Measurements from ENCODE around the gene ATP5PB. TPM values are rescaled to one million over a fixed set of nuclear protein-coding genes. Genes with fewer than 3 reads are reported as not detected.

ATP5PB gene
- total and polyA plus RNA-seq, 2 donors, result 303 to 342 TPM

- no peak for DNase-seq (ENCODE audit: extremely low spot score)
- Histone ChIP-seq H3K4me3 (ENCODE audit: low read depth, low read length) (no peak overlapping the region), H3K27ac (ENCODE audit: low read depth) (no peak overlapping the region), H3K4me1 (ENCODE audit: insufficient read depth) (no peaks in the 10 kb centered on the region), H3K36me3 (ENCODE audit: insufficient read depth) (no peaks in the 10 kb centered on the region)
- 89% methylated on average over 4 of the region's 4 CpGs for WGBS
Observed at GRCh38 chr1:111490220-111490619, 41.0 kb downstream of the ATP5PB start.

DNA sequence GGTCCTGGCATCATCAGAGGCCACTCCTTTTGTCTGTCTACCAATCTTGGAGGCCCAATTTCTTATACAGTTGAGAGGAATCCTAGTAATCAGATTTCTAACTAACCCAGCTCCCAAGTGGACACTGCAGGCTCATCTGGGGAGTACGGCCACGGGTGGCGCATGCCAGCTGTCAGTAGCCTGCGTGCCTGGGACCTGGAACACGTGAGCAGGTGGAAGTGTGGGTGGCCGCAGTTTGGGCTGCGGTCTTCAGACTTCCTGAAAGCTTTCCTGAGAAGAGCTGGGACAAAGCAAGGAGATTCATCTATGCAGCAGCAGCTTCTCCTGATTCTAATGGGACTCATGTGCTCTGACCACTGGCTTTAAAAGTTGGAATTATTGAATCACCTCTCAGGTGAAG lies 41.8 kb downstream of the ATP5PB start:
- no peak for DNase-seq (ENCODE audit: extremely low spot score)
- H3K27ac ChIP-seq (ENCODE audit: low read depth), result no peak overlapping the region
- WGBS, result 89% methylated on average over 7 of the region's 7 CpGs
- H3K4me3 ChIP-seq (ENCODE audit: low read depth, low read length), result no peak overlapping the region
- H3K36me3 ChIP-seq (ENCODE audit: insufficient read depth), result no peaks in the 10 kb centered on the region
- no peaks in the 10 kb centered on the region for H3K4me1 ChIP-seq (ENCODE audit: insufficient read depth)

- DNase-seq (ENCODE audit: extremely low spot score), result no peak
- no peaks in the 10 kb centered on the region for H3K4me1 ChIP-seq (ENCODE audit: insufficient read depth)
- H3K36me3 ChIP-seq (ENCODE audit: insufficient read depth), result no peaks in the 10 kb centered on the region
- H3K4me3 ChIP-seq (ENCODE audit: low read depth, low read length), result no peak overlapping the region
- WGBS, result 83% methylated on average over 4 of the region's 4 CpGs
- no peak overlapping the region for H3K27ac ChIP-seq (ENCODE audit: low read depth)
Observed at GRCh38 chr1:111496398-111496797, 47.1 kb downstream of the ATP5PB start.

DNA sequence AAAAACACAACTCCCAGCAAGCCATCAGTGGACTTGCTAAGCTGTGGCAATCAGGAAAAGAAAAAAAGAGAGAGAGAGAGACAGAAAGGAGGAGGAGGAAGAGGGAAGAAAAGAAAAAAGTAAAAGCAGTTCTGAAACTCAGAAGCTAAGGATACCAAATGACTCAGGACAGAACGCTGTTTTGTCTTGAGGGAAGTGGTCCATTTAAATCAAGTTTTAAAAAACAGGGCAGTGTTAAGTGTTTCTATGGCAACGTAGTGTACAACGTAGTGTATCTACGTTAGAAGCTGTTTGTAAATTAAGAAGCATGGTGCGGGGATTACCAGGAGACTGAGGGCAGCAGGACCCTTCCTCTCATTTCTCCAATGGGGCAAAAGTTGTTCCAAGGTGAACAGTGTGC lies 48.3 kb downstream of the ATP5PB start:
- 68% methylated on average over 5 of the region's 5 CpGs for WGBS
- Histone ChIP-seq H3K36me3 (ENCODE audit: insufficient read depth) (no peaks in the 10 kb centered on the region), H3K27ac (ENCODE audit: low read depth) (no peak overlapping the region), H3K4me3 (ENCODE audit: low read depth, low read length) (no peak overlapping the region), H3K4me1 (ENCODE audit: insufficient read depth) (no peaks in the 10 kb centered on the region)
- DNase-seq (ENCODE audit: extremely low spot score), result no peak

- no peak for DNase-seq (ENCODE audit: extremely low spot score)
- no peak overlapping the region for H3K27ac ChIP-seq (ENCODE audit: low read depth)
- H3K4me1 ChIP-seq (ENCODE audit: insufficient read depth), result no peaks in the 10 kb centered on the region
- H3K4me3 ChIP-seq (ENCODE audit: low read depth, low read length), result no peak overlapping the region
- no peaks in the 10 kb centered on the region for H3K36me3 ChIP-seq (ENCODE audit: insufficient read depth)
- 89% methylated on average over 5 of the region's 5 CpGs for WGBS
Observed at GRCh38 chr1:111499026-111499785, 49.9 kb downstream of the ATP5PB start.

GRCh38 chr1:111501645-111502044 lies 52.4 kb downstream of the ATP5PB start:
- Histone ChIP-seq H3K4me3 (ENCODE audit: low read depth, low read length) (no peak overlapping the region), H3K27ac (ENCODE audit: low read depth) (no peak overlapping the region), H3K36me3 (ENCODE audit: insufficient read depth) (no peaks in the 10 kb centered on the region), H3K4me1 (ENCODE audit: insufficient read depth) (no peaks in the 10 kb centered on the region)
- WGBS, result 71% methylated on average over 7 of the region's 7 CpGs
- no peak for DNase-seq (ENCODE audit: extremely low spot score)

DNA sequence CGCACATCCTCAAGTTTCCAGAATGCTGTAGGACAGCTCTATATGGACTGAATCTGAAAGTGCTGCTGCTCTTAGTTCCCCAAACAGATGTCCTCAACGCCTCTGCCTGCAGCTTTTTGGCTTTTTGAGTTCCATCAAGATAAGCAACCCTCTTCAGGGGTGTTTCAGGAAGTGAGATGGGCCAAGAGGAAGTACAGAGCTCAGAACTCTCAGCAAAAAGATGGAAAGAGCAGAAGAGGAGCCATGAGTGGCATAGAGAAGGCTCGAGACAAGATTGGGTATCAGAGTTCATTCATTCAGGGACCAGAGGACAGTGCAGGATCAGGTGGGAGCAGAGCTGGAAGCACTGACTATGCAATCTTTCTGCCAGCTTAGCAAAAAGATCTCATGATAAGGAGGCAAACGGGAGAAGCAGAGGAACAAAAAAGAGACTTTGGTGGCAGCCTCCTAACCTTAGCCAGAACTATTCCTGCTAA lies 54.4 kb downstream of the ATP5PB start, which contains the start of the genes ADORA3 and TMIGD3:
Gene ADORA3, minus strand, starts transcription at position 49 of the 476 bp plus-strand sequence. CDS start 279 bp downstream, outside the sequence.
Gene TMIGD3, minus strand, starts transcription at position 49 of the 476 bp plus-strand sequence. CDS start 279 bp downstream, outside the sequence.
- H3K36me3 ChIP-seq (ENCODE audit: insufficient read depth), result no peaks in the 10 kb centered on the region
- no peak within 1 kb of the TSS for H3K4me3 ChIP-seq (ENCODE audit: low read depth, low read length)
- no peak for DNase-seq (ENCODE audit: extremely low spot score)
- H3K27ac ChIP-seq (ENCODE audit: low read depth), result no peak within 1 kb of the TSS
- 65% methylated on average over 4 of the region's 4 CpGs for WGBS
- H3K4me1 ChIP-seq (ENCODE audit: insufficient read depth), result no peaks in the 10 kb centered on the region

- WGBS, result 80% methylated on average over 6 of the region's 6 CpGs
- H3K4me3 ChIP-seq (ENCODE audit: low read depth, low read length), result no peak overlapping the region
- no peaks in the 10 kb centered on the region for H3K36me3 ChIP-seq (ENCODE audit: insufficient read depth)
- DNase-seq (ENCODE audit: extremely low spot score), result no peak
- H3K27ac ChIP-seq (ENCODE audit: low read depth), result no peak overlapping the region
- H3K4me1 ChIP-seq (ENCODE audit: insufficient read depth), result no peaks in the 10 kb centered on the region
Observed at GRCh38 chr1:111504097-111504496, 54.8 kb downstream of the ATP5PB start.

DNA sequence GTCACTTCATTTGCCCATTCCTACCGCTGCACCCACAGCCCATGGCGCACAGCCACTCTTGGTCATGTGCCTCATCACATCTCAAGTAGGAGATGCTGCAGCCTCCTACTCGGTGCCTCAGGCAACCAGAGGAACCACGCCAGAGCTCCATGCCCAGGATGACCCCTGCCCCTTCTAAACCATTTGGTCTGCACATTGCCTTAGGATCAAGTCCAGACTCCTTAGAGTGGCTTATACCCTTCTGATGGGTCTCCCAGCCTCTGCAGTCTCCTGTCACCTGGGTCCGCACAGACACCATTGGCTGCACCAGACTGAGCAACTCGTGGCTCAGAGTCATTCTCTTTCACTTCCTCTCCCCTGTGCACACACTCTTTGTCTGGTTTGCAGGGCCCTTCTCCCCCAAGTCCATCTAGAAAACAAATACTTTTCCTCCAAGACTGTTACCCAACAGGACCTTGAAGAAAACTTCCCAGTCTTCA lies 56.4 kb downstream of the ATP5PB start:
- WGBS, result 85% methylated on average over 6 of the region's 6 CpGs
- Histone ChIP-seq H3K27ac (ENCODE audit: low read depth) (no peak overlapping the region), H3K4me3 (ENCODE audit: low read depth, low read length) (no peak overlapping the region), H3K36me3 (ENCODE audit: insufficient read depth) (no peaks in the 10 kb centered on the region), H3K4me1 (ENCODE audit: insufficient read depth) (no peaks in the 10 kb centered on the region)
- no peak for DNase-seq (ENCODE audit: extremely low spot score)

DNA sequence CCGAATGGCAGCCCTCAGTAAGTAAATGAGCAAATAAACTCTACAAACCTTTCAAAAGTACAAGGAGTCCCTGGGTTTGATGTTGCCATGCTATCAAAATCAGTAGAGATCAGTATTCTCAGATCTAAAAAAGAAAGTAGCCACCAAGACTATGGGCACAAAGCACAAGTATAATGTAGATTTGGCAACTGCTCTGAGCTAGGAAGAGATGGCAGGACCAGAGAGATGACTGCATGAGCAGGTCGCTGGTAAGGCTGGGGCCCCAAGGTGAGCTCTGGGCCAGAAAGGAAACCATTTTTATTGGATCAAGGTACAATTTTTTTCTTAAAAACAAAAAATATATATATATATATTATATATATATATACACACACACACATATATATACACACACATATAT lies 57.3 kb downstream of the ATP5PB start:
- no peak overlapping the region for H3K4me3 ChIP-seq (ENCODE audit: low read depth, low read length)
- H3K4me1 ChIP-seq (ENCODE audit: insufficient read depth), result no peaks in the 10 kb centered on the region
- no peaks in the 10 kb centered on the region for H3K36me3 ChIP-seq (ENCODE audit: insufficient read depth)
- H3K27ac ChIP-seq (ENCODE audit: low read depth), result no peak overlapping the region
- DNase-seq (ENCODE audit: extremely low spot score), result no peak
- WGBS, result 69% methylated on average over 2 of the region's 2 CpGs

DNA sequence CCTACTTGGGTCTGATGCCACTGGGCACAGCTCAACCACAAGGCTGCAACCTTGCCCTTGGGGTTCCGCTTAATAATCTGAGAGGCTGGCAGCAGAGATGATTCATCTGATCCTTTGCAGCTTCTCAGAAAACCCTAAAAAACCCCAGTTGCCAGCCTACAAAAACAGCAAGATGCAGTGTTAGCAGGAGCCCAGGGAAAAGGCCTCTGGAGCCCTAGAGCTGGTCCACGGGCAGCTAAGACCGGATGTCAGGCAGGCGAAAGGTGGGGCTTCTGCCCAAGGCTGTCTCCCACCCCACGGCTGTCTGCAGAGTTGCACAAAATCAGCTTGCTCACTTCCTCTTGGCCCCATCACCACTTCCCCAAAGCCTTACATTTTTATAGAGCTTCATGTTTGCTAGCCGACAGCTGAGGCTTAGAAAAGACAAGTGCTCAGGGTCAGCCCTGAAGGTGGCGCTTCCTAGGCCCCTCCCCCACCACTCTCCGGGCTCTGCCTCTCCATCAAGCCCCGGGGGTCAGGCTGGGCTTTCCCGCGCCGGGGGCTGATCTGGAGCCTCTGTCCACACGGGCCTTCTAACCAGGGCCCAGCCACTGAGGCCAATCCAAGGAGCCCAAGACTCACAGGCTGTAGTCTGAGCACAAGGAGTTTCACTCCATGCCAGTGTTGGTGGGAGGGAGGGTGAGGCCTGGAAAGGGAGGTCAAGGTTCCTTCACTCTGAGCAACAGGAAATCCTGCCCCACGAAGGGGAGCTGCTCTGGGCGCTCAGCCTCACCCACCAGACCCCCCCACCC lies 58.3 kb downstream of the ATP5PB start:
- Histone ChIP-seq H3K4me1 (ENCODE audit: insufficient read depth) (no peaks in the 10 kb centered on the region), H3K36me3 (ENCODE audit: insufficient read depth) (no peaks in the 10 kb centered on the region), H3K27ac (ENCODE audit: low read depth) (peak overlapping the region; percentile 96), H3K4me3 (ENCODE audit: low read depth, low read length) (peak overlapping the region; percentile 17)
- peak; percentile 35 for DNase-seq (ENCODE audit: extremely low spot score)
- 5% methylated on average over 15 of the region's 15 CpGs for WGBS

- Histone ChIP-seq H3K36me3 (ENCODE audit: insufficient read depth) (no peaks in the 10 kb centered on the region), H3K27ac (ENCODE audit: low read depth) (no peak overlapping the region), H3K4me1 (ENCODE audit: insufficient read depth) (no peaks in the 10 kb centered on the region), H3K4me3 (ENCODE audit: low read depth, low read length) (no peak overlapping the region)
- WGBS, result 35% methylated on average over 3 of the region's 3 CpGs
- DNase-seq (ENCODE audit: extremely low spot score), result no peak
Observed at GRCh38 chr1:111509997-111510375, 60.7 kb downstream of the ATP5PB start.

DNA sequence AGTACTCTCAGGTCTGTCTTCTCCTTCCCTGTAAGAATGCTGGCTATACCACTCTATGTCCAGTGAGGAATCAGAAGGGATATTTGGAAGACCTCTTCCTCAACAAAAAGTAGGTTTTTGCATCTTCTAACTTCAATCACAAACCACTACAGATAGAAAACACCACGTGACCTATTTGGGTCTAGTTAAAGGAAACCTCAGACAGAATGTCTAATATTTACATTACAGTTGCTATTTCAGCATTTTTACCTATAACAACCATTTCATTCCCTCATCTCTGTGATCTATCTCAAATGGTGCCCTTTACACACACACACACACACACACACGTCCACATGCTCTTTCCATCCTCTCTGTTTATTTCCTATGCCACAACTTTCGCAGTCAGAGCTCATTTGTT lies 62.1 kb downstream of the ATP5PB start:
- 69% methylated on average over 3 of the region's 3 CpGs for WGBS
- Histone ChIP-seq H3K4me3 (ENCODE audit: low read depth, low read length) (no peak overlapping the region), H3K4me1 (ENCODE audit: insufficient read depth) (no peaks in the 10 kb centered on the region), H3K36me3 (ENCODE audit: insufficient read depth) (no peaks in the 10 kb centered on the region), H3K27ac (ENCODE audit: low read depth) (no peak overlapping the region)
- no peak for DNase-seq (ENCODE audit: extremely low spot score)
